ENCODE measurements around the gene TMEM14B.

Gene TMEM14B

DNA sequence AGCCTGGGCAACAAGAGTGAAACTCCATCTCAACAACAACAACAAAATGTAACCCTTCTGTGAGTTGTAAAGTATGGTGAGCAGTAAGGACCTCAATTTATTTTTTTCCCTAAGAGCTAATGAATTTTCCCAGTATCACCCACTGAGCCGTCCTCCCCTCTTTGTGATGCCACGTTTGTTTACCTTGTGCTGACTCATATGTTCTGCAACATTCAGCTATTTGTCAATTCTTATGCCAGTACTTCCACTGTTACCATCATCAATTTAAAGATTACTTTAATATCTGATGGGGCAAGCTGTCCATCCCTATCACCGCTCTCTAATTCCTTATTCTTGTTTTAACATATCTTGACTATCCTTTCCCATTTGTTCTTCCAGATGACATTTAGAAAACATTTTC is 53.2 kb downstream of the TMEM14B start:
- H3K4me1 ChIP-seq (ENCODE audit: low read depth, poor library complexity, severe bottlenecking): no peaks in the 10 kb centered on the region
- H2AFZ ChIP-seq (ENCODE audit: low read depth): no peak overlapping the region
- H3K9ac ChIP-seq: no peak overlapping the region
- H3K4me3 ChIP-seq (IDR thresholded peaks at IDR 0.05; ENCODE audit: insufficient read depth, low read depth, low read length): no peak overlapping the region
- no peaks in the 10 kb centered on the region for H4K20me1 ChIP-seq (ENCODE audit: insufficient read depth)
- TF ChIP-seq, protein P1, sequence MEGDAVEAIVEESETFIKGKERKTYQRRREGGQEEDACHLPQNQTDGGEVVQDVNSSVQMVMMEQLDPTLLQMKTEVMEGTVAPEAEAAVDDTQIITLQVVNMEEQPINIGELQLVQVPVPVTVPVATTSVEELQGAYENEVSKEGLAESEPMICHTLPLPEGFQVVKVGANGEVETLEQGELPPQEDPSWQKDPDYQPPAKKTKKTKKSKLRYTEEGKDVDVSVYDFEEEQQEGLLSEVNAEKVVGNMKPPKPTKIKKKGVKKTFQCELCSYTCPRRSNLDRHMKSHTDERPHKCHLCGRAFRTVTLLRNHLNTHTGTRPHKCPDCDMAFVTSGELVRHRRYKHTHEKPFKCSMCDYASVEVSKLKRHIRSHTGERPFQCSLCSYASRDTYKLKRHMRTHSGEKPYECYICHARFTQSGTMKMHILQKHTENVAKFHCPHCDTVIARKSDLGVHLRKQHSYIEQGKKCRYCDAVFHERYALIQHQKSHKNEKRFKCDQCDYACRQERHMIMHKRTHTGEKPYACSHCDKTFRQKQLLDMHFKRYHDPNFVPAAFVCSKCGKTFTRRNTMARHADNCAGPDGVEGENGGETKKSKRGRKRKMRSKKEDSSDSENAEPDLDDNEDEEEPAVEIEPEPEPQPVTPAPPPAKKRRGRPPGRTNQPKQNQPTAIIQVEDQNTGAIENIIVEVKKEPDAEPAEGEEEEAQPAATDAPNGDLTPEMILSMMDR (conservative IDR thresholded peaks at IDR 0.05; ENCODE audit: low read depth, low read length): no peak
- H3K36me3 ChIP-seq (ENCODE audit: insufficient read depth): no peaks in the 10 kb centered on the region
- H3K4me2 ChIP-seq: no peak overlapping the region
- H3K27me3 ChIP-seq (ENCODE audit: insufficient read depth, low read depth): no peaks in the 10 kb centered on the region
- H3K27ac ChIP-seq: no peak overlapping the region
- no peaks in the 10 kb centered on the region for H3K79me2 ChIP-seq (ENCODE audit: insufficient read depth, low read depth)

DNA sequence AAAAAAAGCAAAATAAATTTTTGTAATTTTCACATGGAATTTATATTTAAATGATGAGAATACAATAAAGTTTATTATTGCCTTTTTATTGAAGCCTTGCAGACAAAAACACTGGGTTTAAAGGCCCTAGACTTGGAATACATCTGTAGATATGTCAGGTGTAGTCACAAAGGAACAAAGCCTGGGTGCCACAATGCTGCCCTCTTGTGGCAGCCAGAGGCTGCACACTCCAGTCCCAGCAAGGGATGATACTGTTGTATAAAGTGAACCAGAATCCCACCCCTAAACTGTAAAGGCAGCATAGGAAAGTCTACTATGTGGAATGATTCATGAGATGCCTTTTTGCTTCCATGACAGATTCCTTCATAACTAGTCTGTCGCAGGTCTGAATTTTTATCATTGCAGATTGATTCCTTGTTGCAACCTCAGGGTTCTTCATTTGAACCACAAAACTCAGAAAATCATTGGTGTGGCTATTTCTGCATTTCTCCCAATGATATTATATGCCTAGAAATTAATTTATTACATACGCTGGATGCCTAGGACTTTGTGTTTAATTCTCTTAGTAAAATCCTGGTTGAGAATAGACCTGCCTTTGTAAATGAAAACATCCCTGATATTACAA is 53.7 kb downstream of the TMEM14B start:
- Histone ChIP-seq H3K27me3 (ENCODE audit: insufficient read depth, low read depth) (no peaks in the 10 kb centered on the region), H3K4me1 (ENCODE audit: low read depth, poor library complexity, severe bottlenecking) (no peaks in the 10 kb centered on the region), H3K36me3 (ENCODE audit: insufficient read depth) (no peaks in the 10 kb centered on the region), H3K4me2 (no peak overlapping the region), H3K9ac (no peak overlapping the region), H2AFZ (ENCODE audit: low read depth) (no peak overlapping the region), H4K20me1 (ENCODE audit: insufficient read depth) (no peaks in the 10 kb centered on the region), H3K27ac (no peak overlapping the region), H3K79me2 (ENCODE audit: insufficient read depth, low read depth) (no peaks in the 10 kb centered on the region), H3K4me3 (IDR thresholded peaks at IDR 0.05; ENCODE audit: insufficient read depth, low read depth, low read length) (no peak overlapping the region)
- TF ChIP-seq, protein P1 (conservative IDR thresholded peaks at IDR 0.05; ENCODE audit: low read depth, low read length): peak; percentile 96
